Transverse colon (tissue), 4 donors: ENCODE results near the gene HIP1.
"Not testable (repeated sequence)": the region's sequence is repeated elsewhere in the genome, so short reads cannot be mapped to it uniquely, and the experiment has no call there.

Source experiments
- CTCF ChIP-seq, 5 experiments: fragments of 200-600 bp in 3 of 5; fragments of 450-650 bp in 2 of 5; sonication (generic) in 3 of 5; IDR thresholded peaks; 1 replicate in 2 of 5; 2 replicates in 3 of 5; pipeline ENCODE4 v1.5.1; 2016 to 2017; ENCODE audit warnings: antibody characterized with exemption in 5 of 5, inconsistent platforms in 3 of 5, mild to moderate bottlenecking in 2 of 5, moderate library complexity in 1 of 5
- EP300 ChIP-seq: sonication (generic); formaldehyde crosslinking; IDR thresholded peaks from one replicate; pipeline ENCODE4 v1.6.1; 2017; ENCODE audit warnings: antibody characterized with exemption, low read depth
- POLR2A ChIP-seq: fragments of 450-650 bp; IDR thresholded peaks from one replicate; pipeline ENCODE4 v1.6.1; 2016; ENCODE audit warnings: antibody characterized with exemption, mild to moderate bottlenecking, moderate library complexity
- POLR2AphosphoS5 ChIP-seq, 3 donors: sonication (generic); formaldehyde crosslinking; IDR thresholded peaks; one replicate each; pipeline ENCODE4 v1.6.1; 2016; ENCODE audit warnings: antibody characterized with exemption in 3 of 3

GRCh38 chr7:75609416-75609815, 129.3 kb downstream of the HIP1 start:
- TF ChIP-seq CTCF (IDR thresholded peaks at IDR 0.05); POLR2A; EP300; POLR2AphosphoS5 (IDR thresholded peaks at IDR 0.05): not testable (repeated sequence)
